GM10266 (cell line): ENCODE data around the gene SMARCE1.

Experiments
- DNase-seq: peaks from one replicate; pipeline ENCODE4 v3.0.0; 2012; ENCODE audit errors: extremely low spot score
- TF ChIP-seq, protein P1 (sequence below): IDR thresholded peaks from 2 replicates; pipeline ENCODE4 v1.5.1; 2012; ENCODE audit warnings: mild to moderate bottlenecking, low read depth; ENCODE audit not compliant: control insufficient read depth, insufficient read depth; ENCODE audit errors: missing control alignments

The SMARCE1 gene

DNA sequence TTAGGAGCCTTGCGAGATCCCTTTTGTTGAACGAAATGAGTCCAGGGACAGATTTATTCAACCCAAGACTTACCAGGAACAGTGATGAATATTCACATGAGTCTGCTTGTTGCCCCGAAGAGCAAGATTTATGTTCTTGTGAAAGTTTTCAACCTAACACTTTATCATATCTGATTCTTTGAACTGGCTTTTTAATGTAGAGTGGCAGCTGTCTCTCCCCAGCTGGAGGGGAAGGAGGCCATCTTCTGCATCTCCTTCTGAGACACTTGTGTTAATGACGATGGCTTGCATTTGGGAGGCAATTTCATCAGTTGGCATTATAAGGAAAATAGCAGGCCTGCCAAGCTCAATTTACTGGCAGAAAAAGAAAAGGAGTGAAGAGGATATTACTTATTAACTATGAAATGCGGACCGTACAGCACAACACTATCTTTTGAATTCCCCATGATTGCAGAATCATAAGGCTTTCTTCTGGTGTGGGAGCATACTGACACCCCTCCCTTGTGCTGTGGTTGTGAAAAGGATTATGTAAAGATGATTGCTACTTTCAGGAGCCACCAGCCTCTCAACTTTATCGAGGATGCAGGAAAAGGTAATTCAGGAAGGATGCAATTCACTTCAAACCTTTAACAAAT, 35.7 kb downstream of the SMARCE1 start:
- DNase-seq, result no peak
- TF ChIP-seq, protein P1, sequence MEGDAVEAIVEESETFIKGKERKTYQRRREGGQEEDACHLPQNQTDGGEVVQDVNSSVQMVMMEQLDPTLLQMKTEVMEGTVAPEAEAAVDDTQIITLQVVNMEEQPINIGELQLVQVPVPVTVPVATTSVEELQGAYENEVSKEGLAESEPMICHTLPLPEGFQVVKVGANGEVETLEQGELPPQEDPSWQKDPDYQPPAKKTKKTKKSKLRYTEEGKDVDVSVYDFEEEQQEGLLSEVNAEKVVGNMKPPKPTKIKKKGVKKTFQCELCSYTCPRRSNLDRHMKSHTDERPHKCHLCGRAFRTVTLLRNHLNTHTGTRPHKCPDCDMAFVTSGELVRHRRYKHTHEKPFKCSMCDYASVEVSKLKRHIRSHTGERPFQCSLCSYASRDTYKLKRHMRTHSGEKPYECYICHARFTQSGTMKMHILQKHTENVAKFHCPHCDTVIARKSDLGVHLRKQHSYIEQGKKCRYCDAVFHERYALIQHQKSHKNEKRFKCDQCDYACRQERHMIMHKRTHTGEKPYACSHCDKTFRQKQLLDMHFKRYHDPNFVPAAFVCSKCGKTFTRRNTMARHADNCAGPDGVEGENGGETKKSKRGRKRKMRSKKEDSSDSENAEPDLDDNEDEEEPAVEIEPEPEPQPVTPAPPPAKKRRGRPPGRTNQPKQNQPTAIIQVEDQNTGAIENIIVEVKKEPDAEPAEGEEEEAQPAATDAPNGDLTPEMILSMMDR, result no peak

DNA sequence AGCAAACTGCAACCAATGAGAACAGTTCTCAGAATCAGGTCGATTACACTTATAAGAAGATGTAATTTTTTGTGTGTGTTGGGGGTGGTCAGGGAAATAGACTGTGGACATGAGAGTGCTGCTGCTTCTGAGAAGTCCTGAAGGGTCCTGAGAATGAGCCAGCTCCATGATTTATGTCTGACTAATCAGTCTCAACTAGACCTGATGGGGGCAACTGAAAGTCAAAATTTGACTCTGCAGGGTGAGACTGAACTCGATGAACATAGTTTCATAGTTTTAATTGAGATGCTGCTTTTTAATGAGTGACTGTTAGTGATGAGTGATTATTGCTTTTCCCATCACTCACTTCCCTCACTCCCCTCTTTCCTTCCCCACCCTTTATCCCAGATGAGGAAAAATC, 37.3 kb downstream of the SMARCE1 start:
- DNase-seq, result no peak
- TF ChIP-seq, protein P1, result no peak

DNA sequence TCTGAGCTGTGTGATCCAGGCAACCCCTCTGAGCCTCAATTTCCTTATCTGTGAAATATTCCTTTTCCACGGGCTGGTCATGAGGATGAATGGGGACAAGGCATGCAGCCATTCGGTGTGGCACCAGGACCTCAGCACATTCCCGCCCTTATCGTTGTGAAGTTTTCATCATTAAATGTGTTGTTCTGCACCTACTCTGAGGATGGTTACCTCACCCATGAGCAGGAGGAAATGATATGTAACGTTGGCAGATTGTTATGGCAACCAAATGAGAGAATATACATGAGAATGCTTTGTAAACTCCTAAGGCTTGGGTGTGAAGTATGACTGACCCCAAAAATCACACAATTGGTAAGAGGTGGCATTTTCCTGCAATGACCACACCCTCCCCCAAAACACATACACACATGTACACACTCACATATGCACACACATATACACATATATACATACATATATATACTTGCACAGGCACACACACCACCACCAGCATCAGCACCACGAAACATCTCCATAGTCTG, 39.5 kb downstream of the SMARCE1 start:
- TF ChIP-seq, protein P1, result no peak
- DNase-seq, result no peak

DNA sequence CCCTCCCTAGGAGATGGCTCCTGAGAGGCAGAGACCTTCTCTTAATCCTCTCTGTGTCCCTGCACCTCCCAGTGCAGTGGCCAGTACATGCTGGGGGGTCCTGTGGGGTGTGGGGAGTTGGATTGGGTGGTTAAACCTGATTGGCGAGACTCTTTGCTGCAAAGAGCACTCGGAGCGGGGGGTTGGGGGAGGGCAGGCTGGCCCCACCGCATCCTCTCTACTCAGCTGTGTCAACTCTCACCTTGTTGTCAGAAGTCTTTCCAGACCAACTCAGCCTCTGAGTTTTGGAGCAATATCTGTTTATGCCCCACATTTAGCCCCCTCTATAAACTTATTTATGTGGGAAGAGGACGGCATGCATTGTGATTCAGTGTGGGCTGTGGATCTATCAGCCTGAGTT, 40.0 kb downstream of the SMARCE1 start:
- no peak for DNase-seq
- TF ChIP-seq, protein P1, result no peak

DNA sequence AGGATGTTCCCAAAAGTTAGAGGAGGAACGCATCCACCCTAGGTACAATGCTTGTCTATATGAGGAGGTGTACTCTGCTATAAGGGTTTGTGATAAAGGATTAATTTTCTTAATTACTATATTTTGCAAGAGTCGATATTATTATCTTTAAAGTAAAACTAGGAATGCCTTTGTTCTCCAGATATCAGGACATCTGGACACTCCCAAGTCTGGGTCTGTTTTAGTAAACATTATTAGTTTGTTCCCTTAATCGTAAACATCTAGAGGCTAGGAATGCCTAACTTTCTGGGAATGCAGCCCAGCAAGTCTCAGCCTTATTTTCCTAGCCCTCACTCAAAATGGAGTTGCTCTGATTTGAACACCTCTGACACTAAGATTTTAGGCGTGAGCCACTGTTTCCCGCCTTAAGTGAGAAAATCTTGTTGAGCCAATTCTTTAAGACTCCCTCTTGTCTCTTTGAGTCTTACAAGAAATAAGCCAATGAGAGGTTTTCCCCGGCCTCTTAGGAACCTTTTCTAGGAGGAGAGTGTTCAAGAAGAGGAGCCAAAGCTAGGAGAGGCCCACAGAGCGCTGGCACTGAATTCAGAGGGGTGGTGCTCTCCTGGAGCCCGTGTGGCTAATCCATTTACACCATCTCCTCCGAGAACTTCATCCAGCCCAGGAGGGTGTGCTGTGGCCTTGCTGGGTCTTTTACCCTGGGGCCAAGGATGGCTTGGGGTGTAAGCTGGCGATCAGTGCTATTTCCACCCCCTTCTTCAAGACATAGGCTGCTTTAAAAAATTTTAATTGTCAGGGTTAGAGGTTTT, 40.9 kb downstream of the SMARCE1 start:
- DNase-seq, result no peak
- TF ChIP-seq, protein P1, result no peak

DNA sequence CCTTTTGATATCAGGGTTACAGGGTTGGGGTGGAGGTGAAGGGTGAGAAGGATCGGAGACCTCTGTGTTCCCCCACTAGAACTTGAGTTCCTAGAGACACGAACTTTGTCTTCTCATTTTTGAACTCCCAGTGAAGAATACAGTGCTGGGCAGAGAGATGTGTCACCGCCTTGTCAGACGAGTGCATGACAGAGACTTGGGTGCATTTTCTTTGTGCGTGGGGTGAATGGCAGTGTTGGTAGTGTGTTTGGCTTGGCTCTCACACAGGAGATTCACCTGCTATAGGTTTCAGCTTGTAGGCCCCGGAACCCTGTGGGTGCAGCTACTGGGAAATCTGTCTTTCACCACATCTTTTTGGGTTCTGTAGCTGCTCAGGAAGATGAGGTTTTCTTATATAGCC, 42.3 kb downstream of the SMARCE1 start:
- no peak for DNase-seq

More for the DNA sequence above, 42.3 kb downstream of the SMARCE1 start:
- TF ChIP-seq, protein P1, result no peak
